GM19397 (cell line): ENCODE results near the gene COMP.
"Not testable (repeated sequence)": the region's sequence is repeated elsewhere in the genome, so short reads cannot be mapped to it uniquely, and the experiment has no call there.

Experiments
- ATAC-seq: cut with Tn5 transposase; IDR thresholded peaks from one replicate; pipeline ENCODE4 v1.9.1; 2021; ENCODE audit warnings: mild to moderate bottlenecking, moderate library complexity; ENCODE audit not compliant: unreplicated experiment

Gene COMP

DNA sequence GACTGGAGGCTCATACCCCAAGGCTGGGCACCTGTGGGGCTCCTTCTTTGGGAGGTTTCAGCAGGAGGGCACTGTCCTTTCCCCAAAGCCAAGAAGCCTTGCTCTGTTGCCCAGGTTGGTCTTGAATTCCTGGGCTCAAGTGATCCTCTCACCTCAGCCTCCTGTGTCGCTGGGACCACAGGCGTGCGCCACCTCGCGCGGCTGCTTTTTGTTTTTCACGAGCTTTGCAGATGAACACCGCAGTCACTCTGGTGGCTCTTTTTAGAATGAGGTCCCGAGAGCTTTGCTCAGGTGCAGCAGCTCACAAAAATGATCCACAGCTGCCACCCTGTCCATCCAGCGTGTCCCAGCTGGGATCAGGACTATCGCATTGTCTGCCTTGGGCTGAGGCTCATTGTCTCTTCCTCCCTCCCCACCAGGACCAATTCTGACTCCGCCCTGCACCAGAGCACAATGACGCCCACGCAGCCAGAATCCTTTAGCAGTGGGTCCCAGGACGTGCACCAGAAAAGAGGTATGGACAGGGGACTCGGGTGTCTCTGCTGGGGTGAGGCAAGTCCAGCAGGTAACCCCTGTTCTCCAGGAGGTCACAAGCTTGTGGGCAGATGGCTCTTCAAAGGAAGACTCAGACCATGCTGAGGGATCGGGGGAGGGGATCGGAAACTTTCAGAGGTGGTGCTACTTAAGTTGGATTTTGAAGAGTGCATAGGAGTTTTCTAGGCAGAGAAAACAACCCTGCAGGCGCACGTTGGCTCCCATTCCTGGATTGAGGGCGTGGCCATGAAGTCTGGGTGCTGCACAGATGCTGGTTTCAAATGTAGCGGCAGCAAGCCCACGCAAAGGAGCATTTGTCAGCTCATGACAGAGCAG, 41.5 kb downstream of the COMP start:
- ATAC-seq, result no peak

DNA sequence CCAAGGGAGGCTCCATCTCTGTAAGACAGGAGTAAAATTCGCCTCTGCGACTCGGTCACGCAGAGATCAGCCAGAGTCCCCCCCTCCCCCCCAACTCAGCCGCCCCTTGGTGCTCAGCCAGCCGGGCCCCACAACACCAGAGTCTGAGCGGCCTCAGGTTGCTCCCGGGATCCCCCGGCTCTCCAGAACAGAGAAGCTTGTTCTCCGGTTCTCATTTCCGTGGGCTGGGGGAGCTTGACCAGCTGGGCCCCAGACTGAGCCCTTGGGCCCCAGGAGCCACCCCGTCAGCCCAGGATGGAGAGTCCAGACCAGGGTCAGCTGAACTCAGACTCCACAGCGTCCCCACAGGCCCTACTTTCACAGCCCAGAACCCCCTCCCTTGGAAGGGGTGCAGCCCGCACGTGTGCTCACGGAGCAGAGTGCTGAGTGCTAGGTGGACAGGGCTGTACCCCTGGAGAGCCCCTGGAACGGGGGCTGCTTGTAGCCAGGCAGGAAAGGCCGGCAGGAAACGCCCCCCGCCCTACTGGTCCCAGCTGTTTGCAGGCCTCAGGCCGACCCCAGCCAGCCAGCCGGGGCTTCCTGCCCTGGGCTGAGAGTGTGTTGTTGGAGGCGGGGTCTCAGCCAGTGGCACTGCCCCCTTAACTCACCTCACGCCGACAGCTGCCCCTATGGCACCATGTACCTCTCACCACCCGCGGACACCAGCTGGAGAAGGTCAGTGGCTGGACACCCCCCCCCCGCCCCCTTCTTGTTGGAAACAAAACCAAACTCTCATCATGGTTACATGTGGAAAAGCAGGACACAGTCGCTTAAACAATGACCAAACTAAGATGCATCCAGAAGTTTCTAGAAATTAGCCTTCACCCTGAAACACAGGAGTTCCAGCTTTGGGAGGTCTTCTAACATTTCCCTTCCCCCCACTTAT, 44.4 kb downstream of the COMP start:
- no peak for ATAC-seq

DNA sequence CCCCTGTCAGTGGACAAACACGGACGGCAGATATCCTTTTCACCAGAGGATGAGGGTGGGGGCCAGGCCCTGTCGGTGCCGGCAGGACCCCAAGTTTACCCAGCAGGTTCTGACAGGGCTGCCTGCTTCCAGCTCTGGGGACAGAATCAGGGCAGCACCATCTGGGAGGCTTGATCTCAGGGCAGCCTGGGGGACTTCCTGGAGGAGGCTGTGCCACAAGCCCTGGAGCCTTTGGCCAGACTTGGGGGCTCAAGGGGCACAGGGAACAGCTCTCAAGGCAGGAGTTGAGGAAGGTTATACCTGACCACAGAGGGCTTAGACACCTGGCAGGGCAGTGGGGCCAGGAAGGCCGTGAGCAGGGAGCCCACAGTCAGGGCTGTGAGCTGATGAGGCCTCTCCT, 45.2 kb downstream of the COMP start:
- ATAC-seq, result no peak

DNA sequence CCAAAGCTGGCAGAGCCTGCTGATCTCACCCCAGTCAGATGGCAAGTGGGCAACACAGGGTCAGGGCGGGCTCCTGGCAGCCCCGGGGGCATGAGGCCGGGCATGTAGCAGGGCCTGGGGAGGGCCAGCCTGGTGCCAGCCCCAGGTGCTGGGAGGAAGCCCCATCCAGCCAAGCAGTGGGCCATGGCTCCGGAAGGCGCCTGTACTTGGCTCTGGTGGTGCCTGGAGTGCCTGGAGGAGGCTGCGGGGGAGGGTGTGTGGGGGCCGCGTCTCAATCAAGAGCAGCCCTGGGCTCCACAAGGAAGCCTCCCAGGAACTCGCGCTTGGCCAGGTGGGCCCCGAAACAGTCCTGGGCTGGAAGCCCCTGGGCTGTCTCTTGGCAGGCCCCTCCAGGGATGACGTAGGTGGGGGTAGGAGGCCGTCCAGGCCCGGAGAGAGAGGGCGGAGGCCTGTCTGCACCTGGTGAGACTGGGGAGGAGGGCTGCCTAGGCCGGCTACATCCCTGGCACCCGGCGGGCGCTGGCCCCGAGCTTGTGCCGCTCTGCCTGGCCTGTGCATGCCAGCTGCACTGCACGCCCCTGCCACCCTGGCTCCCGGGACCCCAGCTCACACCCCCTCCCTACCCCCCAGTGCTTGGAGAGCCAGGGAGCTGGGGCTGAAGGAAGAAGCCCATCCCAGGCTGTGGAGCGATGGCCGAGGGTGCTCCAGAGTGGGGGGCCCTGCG, 45.9 kb downstream of the COMP start:
- no peak for ATAC-seq

DNA sequence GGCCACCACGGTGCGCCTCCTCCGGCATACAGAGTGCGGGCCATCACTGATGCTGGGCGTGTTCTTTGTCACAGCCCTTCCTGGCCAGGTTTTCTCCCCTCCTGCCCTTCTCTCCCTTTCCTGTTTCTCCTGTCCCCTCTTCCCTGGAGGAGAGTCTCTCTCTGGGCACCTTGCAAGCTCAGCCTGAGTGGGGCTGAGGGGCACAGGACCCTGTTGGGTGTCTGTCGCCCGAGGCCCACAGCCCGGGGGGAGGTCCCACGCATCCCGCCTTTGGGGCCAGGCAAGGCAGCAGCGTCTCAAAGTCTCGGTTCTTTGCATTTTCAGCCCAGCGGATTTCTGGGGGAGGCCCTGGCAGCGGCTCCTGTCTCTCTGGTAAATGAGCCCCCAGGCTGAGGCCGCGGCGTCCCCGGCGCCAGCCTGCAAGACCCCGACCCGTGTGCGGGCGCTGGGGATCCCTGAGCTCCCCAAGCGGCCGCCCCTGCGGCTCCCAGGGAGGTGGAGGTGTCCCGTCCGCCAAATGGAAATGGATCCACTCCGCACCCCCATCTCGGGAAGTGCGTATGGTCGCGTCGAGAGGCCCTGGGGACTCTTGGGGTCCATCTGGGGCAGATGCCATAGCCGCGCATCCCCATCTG, 47.2 kb downstream of the COMP start:
- no peak for ATAC-seq

DNA sequence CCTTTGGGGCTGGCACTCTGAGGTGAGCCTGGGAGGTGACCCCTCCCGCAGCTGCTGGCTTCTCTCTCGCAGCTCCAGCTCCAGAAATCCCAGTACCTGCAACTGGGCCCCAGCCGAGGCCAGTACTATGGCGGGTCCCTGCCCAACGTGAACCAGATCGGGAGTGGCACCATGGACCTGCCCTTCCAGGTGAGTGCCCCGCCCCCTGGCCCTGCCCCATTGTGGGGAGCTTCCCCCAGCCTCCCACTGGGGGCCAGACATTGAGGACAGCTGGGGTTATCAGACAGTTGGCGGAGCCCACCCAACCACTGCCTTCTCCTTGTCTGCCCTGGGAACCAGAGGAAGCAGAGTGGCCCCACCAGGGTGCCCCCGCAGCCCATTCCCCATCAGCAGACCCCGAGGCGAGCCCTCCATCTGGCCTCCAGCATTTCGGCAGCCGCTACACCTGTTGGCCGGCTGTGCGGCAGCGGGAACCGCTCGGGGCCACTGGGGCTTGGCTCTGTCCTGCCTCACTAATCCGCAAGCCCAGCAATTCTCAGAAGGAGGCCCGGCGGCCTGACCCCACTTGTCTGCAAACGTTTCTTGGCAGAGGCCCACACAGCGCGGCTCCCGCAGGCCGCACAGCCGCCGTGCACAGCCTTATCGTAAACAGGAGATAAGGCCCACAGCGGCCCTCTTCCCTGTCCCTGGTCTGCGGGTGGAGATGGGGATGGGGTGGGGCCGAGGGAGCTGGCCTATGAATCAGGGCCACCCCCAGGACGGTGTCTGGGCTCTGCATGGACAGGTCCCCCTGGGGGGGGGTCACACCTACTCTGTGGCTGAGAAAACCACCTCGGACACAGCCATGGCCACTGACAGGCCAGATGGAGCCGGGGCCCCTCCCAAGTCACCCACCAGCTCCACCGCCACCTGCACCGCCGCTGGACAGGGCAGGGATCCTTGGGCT, 48.0 kb downstream of the COMP start:
- no peak for ATAC-seq

DNA sequence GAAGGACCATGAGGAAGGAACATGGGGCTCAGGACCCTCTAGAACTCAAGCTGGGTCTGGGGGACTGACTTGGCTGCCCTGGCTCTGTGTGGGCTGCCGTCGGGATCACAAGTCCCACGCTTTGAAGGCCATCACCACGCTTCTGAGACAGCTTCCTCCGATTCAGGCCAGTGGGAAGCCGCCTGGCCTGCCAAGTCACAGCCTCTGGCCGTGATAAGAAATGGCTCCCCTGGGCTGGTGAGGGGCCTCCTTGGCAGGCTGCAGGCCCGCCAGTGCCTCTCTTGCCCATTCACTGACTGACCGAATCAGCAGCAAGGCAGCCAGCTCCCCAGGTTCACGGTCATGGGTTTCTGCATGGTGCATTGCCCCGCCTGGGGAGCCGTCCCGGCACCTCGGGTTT, 48.8 kb downstream of the COMP start:
- ATAC-seq, result no peak

DNA sequence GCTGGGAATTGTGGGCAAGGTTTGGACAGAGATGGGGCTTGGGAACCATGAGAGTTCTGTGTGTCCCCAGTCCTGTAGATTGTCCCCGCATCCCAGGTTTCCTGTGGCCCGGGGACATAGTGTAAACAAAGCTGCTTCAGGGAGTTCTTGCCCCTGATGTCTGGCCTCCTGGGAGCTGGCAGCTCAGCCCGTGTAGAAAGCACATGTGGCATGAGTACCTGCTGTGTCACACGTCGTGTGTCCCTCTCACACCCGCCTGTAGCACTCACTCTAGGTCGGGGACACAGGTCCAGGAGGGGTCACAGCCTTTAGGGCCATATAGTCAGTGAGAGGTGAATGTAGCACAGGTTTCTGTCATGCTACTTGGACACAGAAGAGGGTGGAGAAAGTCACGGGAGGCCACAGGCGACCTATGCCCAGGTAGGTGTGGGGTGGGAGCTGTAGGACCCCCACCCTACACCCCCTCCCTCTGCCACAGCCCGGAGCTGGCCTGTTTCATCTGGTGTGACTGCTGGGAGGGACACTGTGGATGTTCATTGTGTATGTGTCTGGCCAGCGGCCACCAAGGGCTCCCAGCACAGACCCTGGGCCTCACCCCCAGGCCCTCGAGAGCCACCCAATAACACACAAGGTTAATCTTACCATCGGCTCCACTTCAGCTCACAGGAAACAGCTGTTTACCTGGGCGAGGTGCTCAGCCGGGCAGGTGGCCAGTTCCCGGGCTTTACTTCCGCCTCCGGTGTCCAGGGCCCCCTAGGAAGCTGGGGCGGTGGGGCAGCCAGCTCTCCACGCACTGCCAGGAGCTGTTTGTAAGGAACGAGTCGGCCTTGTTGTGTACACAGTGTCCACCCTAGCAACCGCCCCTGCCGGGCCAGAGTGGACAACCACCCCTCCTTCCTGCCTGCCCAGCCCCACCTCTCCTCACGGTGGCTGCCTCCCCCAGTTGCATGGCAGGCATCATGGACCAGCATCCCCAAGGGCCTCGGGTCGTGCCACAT, 49.7 kb downstream of the COMP start:
- no peak for ATAC-seq

DNA sequence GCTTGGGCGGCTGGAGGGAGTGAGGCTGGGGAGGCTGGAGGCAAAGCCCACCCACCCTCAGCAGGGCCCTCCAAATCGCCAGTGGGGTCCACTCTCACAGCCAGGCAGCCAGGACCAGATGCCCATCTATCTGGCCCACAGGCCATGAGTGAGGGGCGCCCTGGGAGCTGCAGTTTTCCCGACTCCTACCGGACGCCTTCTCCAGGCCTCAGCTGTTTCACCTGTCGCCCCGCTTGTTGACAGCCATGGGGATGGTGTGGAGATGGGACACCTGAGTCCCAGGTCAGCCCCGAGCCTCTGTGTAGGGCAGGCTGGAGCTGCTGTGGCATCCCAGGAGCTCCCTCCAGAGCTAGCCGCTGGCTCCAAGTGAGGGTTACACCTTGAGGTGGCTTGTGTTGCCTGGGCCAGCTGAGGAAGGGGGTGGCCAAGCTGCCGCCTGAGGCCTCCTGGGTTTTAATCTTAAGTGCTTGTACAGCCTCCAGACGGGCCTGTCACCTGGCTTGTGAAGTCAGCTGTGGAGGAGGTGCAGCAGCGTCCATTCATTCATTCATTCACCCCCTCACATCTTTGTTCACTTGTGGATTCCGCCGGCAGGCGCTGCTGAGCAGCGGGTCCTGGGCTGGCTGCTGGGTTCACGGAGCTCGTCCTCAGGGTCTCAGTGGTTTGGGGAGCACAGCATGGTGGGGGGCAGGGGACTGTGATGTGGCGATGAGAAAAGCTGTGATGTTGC, 52.0 kb downstream of the COMP start:
- no peak for ATAC-seq

DNA sequence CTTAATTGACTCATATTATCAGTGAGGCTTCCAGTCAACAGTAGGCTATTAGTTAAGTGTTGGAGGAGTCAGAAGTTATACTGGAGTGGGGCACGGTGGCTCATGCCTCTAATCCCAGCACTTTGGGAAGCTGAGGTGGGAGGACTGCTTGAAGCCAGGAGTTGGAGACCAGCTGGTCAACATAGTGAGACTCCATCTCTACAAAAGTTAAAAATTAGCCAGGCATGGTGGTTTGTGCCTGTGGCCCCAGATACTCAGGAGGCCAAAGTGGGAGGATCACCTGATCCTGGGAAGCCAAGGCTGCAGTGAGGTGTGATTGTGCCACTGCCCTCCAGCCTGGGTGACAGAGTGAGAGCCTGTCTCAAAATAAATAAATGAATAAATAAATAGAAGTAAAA, 53.2 kb downstream of the COMP start:
- no peak for ATAC-seq

DNA sequence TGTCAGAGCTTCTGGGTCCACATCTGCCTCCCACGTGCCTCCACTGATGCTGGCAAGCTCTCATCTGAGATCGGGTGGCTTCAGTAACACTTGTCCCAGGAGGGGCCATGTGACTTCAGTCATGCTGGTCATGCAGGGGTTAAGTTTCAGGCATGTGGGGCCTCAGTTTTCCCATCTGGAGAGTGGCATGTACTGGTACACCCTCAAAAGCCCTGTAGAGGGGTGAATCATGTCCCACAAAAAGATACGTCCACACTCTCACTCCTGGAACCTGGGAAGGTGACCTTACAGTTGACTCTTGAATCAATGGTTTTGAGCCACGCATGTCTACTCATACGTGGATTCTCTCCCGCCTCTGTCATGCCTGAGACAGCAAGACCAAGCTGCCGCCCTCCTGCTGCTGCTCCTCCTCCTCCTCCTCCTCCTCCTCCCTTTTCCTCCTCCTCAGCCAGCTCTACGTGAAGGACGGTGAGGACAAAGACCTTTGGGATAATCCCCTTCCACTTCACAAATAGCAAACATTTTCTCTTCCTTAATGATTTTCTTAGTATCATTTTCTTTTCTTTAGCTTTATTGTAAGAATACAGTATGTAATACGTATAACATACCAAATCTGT, 53.7 kb downstream of the COMP start:
- ATAC-seq, result no peak

DNA sequence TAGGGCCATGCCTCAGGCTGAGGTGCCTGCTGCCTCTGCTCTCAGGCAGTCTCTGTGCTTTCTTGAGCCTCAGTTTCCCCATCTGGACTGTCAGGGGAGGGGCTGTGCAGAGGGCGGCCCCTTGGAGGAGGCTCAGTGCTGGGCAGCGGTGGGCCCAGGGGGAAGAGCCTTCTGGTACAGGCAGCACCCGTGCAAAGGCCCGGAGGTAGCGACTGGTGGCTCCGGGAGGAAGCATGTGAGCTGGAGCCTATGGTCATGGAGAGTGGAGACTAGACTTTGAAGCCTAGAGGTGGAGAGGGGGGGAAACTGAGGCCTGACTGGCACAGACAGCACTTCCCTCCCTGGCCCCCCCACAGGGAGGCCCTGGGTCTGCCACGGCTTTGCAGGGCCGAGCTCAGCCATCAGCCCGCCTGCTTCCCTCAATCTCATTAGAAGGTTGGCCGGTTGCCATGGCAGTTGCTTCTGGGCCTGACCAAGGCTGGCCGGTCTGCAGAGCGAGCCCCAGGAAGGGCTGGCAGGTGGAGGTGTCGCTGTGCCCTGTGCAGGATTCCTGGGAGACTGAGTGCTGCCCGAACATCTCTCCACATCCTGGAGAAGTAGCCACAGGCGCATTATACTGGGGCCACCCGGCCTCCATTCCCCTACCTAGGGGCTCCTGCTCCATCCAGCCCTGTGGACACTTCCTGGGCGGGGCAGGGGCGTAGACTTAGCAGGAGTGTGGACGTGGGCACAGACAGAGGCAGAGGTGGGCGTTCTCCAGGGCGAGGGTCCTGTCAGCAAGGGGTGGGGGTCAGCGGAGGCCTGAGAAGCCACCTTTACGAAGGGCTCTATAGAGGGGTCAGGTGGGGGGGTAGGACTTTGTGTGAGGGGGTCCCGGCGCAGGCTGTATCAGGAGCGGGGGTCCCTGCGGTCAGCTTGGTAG, 54.4 kb downstream of the COMP start:
- ATAC-seq, result no peak

DNA sequence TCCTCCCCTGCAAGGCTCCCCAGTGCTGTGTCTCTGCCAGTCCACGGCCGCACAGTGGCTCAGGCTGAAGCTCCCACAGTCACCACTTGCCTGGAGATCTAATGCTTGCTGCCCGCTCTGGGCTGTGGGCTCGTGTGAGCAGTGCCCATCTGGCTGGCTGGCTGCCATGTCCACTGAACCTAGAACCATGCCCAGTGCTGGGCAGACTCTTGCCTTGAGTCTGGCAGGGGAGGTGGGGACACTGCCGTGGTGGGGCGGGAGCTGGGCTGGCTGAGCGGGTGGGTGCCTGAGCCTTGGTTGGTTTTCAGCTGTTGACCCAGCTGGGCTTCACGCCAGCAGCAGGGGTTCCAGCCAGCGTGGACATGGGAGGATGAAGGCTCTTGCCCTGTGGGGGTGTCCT, 55.4 kb downstream of the COMP start:
- ATAC-seq, result no peak

DNA sequence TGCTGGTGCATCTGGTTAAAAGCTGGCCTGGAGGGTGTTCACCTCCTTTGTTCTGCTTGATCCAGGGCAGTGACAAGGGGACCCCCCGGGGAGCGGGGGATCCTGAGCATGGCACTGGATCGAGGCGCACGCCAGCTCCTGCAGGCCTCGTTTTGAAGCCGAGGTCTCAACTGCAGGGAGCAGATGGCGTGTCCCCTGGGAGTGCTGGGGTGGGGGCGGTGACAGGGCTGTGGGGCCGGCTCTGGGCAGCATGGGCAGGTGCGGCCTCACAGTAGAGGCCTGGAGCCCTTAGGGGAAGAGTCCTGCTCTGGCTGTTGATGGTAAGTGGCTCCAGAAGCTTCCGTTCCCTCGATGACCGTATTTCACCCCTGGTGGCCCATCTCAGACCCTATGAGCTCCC, 55.8 kb downstream of the COMP start:
- ATAC-seq, result no peak

DNA sequence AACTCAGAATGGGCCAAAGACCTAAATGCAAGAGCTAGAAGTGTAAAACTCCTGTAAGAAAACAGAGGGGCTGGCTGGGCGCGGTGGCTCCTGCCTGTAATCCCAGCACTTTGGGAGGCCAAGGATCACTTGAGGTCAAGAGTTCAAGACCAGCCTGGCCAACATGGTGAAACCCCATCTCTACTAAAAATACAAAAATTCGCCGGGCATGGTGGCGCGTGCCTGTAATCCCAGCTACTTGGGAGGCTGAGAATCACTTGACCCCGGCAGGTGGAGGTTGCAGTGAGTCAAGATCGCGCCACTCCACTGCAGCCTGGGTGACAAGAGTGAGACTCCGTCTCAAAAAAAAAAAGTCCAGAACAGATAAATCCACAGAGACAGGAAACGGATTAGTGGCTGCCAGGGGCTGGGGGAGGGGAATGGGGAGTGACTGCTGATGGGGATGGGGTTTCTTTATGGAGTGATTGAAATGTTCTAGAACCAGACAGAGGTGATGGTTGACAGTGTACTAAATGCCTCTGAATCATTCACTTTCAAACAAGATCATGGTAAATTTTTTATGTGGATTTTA, 57.3 kb downstream of the COMP start:
- ATAC-seq, result not testable (repeated sequence)

DNA sequence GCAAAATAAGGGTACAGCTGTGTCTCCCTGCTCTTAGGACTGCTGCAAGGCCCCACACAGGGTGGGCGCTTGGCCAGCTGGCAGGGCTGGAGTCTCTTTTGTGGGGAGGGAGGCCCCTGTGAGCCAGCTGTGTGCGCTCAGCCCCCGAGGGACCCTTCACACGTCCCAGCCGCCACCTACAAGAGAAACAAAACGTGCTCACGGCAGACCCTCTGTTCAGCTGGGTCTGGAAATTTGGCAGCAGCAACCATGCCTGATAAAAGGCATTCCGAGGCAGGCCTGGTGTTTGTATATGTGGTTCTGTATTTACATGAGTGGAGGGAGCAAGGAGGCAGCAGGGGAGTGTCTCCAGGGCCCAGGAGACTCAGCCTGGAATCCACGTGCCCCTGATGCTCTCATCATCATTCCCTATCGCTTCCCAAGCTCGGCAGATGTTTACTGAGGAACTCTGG, 57.9 kb downstream of the COMP start:
- no peak for ATAC-seq
